HG03520 (cell line): ENCODE data around the gene PDE4C.
A peak's percentile ranks its signal among the peaks of the same experiment; 100 is the strongest.

Source experiments
- ATAC-seq: cut with Tn5 transposase; IDR thresholded peaks from one replicate; pipeline ENCODE4 v1.9.1; 2021; ENCODE audit warnings: mild to moderate bottlenecking, moderate library complexity; ENCODE audit not compliant: unreplicated experiment

The PDE4C gene

DNA sequence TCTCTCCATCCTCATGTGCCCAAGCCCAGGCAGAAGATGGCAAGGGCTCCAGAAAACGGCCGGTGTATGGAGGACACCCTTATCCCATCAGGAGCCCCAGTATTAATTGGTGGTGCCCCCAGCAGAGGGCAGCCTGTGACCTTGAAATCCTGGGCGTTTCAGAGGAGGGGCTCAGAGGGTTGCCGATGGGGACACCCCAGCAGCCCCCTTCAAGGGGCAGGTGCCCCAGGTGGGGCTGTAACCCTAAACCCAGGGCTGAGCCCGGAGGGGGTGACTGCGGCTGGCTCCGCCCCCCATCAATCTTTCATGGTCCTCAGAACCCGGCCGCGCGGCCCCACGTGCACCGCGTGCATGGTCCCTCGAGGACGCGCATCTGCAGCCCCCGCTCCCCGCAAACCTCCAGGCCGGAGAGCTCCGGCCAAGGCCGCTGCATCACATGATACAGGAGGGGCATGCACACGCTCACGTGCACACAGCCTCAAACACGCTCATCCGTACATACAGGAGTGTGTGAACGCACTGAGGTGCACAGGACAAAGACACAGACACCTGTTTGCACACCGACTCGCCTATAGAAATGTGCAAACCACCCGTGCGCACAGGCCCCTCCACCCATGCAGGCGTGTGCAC is 23.3 kb downstream of the PDE4C start:
- no peak for ATAC-seq

GRCh38 chr19:18202397-18202777 is 23.9 kb downstream of the PDE4C start:
- ATAC-seq = no peak

- ATAC-seq = no peak
Observed at GRCh38 chr19:18198374-18198773, 27.9 kb downstream of the PDE4C start.

DNA sequence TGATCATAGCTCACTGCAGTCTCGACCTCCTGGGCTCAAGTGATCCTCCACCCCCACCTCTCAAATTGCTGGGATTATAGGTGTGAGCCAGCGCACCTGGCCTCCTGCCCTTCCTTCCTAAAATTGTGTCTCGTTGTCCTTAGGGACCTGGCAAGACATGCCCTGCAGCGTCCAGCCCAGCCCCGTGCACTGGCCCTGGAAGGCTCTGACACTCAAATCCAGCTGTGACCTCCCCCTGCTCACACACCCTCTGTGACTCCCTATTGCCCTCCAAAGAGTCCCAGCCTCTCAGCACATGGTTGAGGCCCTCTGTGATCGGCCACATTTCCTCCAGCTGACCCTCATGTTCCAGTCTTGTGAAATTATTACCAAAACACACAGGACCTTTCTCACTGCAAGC is 28.3 kb downstream of the PDE4C start:
- ATAC-seq = no peak

DNA sequence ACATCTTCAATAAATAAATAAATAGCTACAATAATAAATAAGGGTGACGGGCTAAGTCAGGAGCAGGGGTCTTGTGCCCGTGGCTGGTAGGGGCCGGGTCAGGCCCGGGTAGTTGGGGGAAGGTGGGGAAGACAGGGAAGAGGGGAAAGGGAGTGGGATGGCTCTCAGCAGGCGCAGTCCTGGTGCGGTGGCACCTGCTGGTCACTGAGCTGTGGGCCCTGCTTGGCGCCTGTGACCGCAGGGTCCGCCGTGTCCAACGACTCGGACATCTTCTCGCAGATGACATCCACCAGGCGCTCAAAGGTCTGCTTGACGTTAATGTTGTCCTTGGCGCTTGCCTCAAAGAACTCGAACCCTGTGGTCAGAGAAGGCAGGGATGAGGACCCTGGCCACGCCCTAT is 28.9 kb downstream of the PDE4C start:
- no peak for ATAC-seq

- ATAC-seq = no peak
Observed at GRCh38 chr19:18196511-18196845, 29.8 kb downstream of the PDE4C start.

DNA sequence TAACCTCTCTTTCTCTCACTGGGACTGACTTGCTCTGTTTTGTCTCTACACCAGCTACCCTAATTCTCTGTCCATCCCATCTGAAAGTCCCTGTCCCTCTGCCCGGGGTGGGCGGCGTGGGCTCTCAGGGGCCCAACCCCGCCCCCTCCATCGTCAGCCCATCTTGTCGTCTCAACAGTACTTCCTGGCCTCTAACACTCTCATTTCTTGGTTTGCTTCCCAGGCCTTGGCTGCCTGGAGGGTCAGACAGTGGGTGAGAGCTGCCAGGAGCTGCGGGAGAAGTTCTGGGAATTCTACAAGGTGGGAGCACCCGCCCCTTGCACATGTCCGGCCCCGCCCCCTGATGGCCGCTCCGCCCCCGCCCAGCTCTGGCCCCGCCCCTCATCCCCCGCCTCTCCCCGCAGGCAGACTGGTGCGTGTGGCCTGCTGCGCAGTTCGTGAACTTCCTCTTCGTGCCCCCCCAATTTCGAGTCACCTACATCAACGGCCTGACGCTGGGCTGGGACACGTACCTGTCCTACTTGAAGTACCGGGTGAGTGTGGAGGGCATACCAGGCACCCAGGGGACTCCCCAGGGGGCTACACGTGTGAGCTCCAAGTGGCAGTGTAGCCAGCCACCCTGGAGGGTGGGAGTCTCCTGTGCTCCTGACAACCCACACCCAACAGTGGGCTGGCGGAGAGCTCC is 31.5 kb downstream of the PDE4C start:
- no peak for ATAC-seq

GRCh38 chr19:18194181-18194530 is 32.1 kb downstream of the PDE4C start:
- ATAC-seq = no peak

GRCh38 chr19:18193388-18194180 is 32.7 kb downstream of the PDE4C start:
- no peak for ATAC-seq

- peak; percentile 81 for ATAC-seq
Observed at GRCh38 chr19:18192673-18193387, 33.4 kb downstream of the PDE4C start, which contains the start of gene MPV17L2. Gene MPV17L2 (plus strand): TSS chr19:18193218. CDS start chr19:18193282, 64 bp downstream.

- no peak for ATAC-seq
Observed at GRCh38 chr19:18191640-18192062, 34.6 kb downstream of the PDE4C start.

DNA sequence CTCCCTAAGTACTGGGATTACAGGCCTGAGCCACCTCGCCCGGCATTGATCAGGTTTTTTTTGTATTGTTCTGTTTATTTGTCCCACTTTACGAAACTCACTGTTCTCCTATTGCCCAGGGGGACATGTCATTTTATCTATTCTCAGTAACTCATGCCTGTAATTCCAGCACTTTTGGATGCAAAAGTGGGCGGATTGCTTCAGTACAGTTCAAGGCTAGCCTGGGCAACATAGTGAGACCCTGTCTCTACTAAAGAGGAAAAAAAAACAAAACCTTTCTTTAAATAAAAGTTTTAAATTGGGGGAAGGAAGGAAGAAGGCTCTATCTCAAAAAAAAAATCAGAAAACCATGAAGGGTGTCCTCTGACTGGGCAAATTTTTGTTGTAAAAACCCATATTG is 36.0 kb downstream of the PDE4C start:
- no peak for ATAC-seq

GRCh38 chr19:18185538-18185937 is 40.7 kb downstream of the PDE4C start:
- ATAC-seq = no peak

GRCh38 chr19:18183529-18183928 is 42.7 kb downstream of the PDE4C start:
- ATAC-seq = no peak

- no peak for ATAC-seq
Observed at GRCh38 chr19:18179957-18180356, 46.3 kb downstream of the PDE4C start.

DNA sequence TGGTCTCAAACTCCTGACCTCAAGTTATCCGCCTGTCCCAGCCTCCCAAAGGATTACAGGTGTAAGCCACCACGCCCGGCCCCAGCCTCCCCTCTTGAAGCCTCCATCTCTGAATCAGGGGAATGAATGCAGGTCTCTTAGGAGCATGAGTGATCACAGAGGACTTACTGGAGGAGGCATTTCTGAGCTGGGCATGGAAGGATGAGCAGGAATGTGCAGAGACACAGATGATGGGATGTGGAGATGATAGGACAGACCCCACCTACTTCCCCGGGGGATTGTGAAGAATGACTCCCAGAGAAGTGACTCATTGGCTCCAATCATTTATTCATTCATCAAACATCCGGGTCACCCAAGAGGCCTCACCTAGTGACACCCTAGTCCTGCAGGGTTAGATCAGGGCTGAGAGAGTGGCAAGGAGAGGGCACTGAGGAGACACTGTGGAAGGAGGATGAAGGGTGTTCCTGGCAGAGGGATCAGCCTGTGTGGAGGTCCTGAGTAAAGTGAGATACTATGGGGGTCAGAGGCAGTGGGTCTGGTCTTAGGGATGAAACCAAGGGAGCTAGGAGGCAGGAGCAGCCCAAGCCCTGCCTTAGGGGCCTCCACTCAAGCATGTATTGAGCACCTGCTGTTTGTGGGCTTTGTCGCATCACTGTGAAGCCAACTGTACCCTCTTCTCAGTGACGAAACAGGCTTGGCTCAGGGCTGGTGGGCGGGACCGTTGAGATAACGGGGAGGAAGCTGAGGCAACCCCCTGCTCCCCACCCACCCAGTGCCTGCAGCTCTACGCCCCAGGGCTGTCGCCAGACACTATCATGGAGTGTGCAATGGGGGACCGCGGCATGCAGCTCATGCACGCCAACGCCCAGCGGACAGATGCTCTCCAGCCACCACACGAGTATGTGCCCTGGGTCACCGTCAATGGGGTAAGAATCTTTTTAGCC is 49.6 kb downstream of the PDE4C start:
- no peak for ATAC-seq

DNA sequence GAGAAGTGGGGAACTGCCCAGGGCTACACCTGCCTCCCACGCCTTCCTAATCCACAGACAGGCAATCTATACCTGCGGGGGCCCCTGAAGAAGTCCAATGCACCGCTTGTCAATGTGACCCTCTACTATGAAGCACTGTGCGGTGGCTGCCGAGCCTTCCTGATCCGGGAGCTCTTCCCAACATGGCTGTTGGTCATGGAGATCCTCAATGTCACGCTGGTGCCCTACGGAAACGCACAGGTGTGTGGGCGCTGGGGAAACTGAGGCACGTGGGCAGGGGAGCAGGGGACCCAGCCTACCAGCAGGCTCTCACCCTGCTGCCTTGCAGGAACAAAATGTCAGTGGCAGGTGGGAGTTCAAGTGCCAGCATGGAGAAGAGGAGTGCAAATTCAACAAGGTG is 51.3 kb downstream of the PDE4C start:
- no peak for ATAC-seq
